Psoas muscle (tissue), 8 donors: ENCODE measurements around the gene CDK5R2. TPM values are rescaled to one million over a fixed set of nuclear protein-coding genes. Genes with fewer than 3 reads are reported as not detected.
A peak's percentile ranks its signal among the peaks of the same experiment; 100 is the strongest.

Source experiments
- ATAC-seq, 4 donors: fragments of 200-7000 bp; cut with Tn5 transposase; one replicate each; pipeline ENCODE4 v1.9.1; 2020; ENCODE audit warnings: moderate library complexity in 3 of 4, mild to moderate bottlenecking in 2 of 4
- DNase-seq, 2 donors: peaks; one replicate each; pipeline ENCODE4 v3.0.0-alpha.2; 2020
- H3K27ac ChIP-seq: fragments of 200-600 bp; one replicate; pipeline ENCODE4 v1.8.0; 2022
- H3K27me3 ChIP-seq, 3 donors: fragments of 200-600 bp in 1 of 3; one replicate each; pipeline versions ENCODE4 v1.6.1 to v1.8.0; 2013 to 2022; ENCODE audit warnings: low read length in 2 of 3, mild to moderate bottlenecking in 2 of 3, moderate library complexity in 1 of 3; ENCODE audit not compliant: insufficient read depth in 3 of 3
- H3K36me3 ChIP-seq, 2 donors: fragments of 200-600 bp in 1 of 2; one replicate each; pipeline versions ENCODE4 v1.6.1 to v1.8.0; 2013 to 2022; ENCODE audit warnings: low read depth in 1 of 2, mild to moderate bottlenecking in 1 of 2, moderate library complexity in 1 of 2; ENCODE audit not compliant: insufficient read depth in 1 of 2
- H3K4me1 ChIP-seq: fragments of 200-600 bp; one replicate; pipeline ENCODE4 v1.8.0; 2022
- H3K4me3 ChIP-seq: fragments of 200-600 bp; one replicate; pipeline ENCODE4 v1.8.0; 2022; ENCODE audit warnings: mild to moderate bottlenecking
- H3K9me3 ChIP-seq: fragments of 200-600 bp; one replicate; pipeline ENCODE4 v1.8.0; 2022
- CTCF ChIP-seq: fragments of 200-600 bp; IDR thresholded peaks from one replicate; pipeline ENCODE4 v1.8.0; 2022; ENCODE audit warnings: antibody characterized with exemption
- WGBS, 3 donors: extraction: QIAGEN DNeasy Blood & Tissue Kit; methylation state at CpG; one replicate each; pipeline versions ENCODE4 v1.1.6 to v1.1.7; 2013; 5-methylcytosine and 5-hydroxymethylcytosine counted together
- intact Hi-C, 2 donors: fragments of 100-400 bp; cut with DNase I; formaldehyde crosslinking; loops; one replicate each; pipeline versions ENCODE4 v1.11.0 to v1.14.2; 2022
- polyA plus RNA-seq, 3 donors: library from polyadenylated mRNA; stranded (reverse); fragments of 200-250 nt; gene quantifications; one replicate each; pipeline ENCODE4 v1.2.3, GENCODE V29; 2013
- total RNA-seq, 4 donors: library from RNA; stranded (reverse); fragmentation: NEBNext Ultra II Directional in 2 of 4; extraction: Animal tissue kit (Norgen Biotek cat#: 25700) in 2 of 4; gene quantifications; one replicate each; pipeline versions ENCODE4 v1.2.1 to v1.2.4, GENCODE V29; 2021 to 2023
- donor health status: healthy with polysubstance abuse.
- donor health status: DM: no; HTN: no; CAD: no; lungs with moderate emphysema.
- donor health status: Bipolar disorder and iron deficiency.
- donor health status: healthy.
- donor health status: DM: yes; HTN: yes; CAD: no.
- donor health status: DM: no; HTN: no; CAD: no.
- donor health status: DM: no; HTN: no; CAD: no.
- donor health status: DM: yes; HTN: yes; CAD: no.

The CDK5R2 gene
- total and polyA plus RNA-seq, 7 donors: 0.03 TPM; not detected in 6

GRCh38 chr2:218979846-218980734 lies 20.6 kb downstream of the CDK5R2 start:
- no peak overlapping the region for H3K27ac ChIP-seq
- WGBS, 3 donors: 1 to 3% (median 3%) methylated on average over 35 to 39 of the region's 39 CpGs
- DNase-seq (peak; percentile 85 to 90), ATAC-seq (peak; percentile 80 to 94 (median 93))
- peaks cover 15% of the 10 kb centered on the region for H3K4me1 ChIP-seq
- TF ChIP-seq CTCF: peak; percentile 87
- intact Hi-C loops: loop anchor here in 1 of 2 donors (5.0 kb wide), 1 partner anchor 123 kb away; the partner anchor contains the start of gene WNT6
- H3K9me3 ChIP-seq: no peaks in the 10 kb centered on the region
- no peaks in the 10 kb centered on the region for H3K36me3 ChIP-seq
- H3K27me3 ChIP-seq: peaks cover 2 to 98% (median 29%) of the 10 kb centered on the region in 3 donors
- peak overlapping the region; percentile 34 for H3K4me3 ChIP-seq

GRCh38 chr2:218980735-218981389 lies 21.4 kb downstream of the CDK5R2 start:
- DNase-seq (peak in 1 of 2 donors; percentile 42), ATAC-seq (no peak)
- TF ChIP-seq CTCF: no peak
- Histone ChIP-seq H3K9me3 (no peaks in the 10 kb centered on the region), H3K27ac (no peak overlapping the region), H3K36me3 (no peaks in the 10 kb centered on the region), H3K27me3 (peaks cover 2 to 98% (median 34%) of the 10 kb centered on the region in 3 donors), H3K4me3 (peak overlapping the region; percentile 43), H3K4me1 (peaks cover 15% of the 10 kb centered on the region)
- WGBS, 3 donors: 7 to 14% (median 7%) methylated on average over 23 to 26 of the region's 26 CpGs
- intact Hi-C loops: loop anchor here in 1 of 2 donors (5.0 kb wide), 1 partner anchor 124 kb away; the partner anchor contains the start of gene WNT6

GRCh38 chr2:218981390-218981880 lies 22.0 kb downstream of the CDK5R2 start:
- TF ChIP-seq CTCF: no peak
- Histone ChIP-seq H3K9me3 (no peaks in the 10 kb centered on the region), H3K36me3 (no peaks in the 10 kb centered on the region), H3K27me3 (peaks cover 2 to 98% (median 35%) of the 10 kb centered on the region in 3 donors), H3K4me3 (peak overlapping the region; percentile 43), H3K27ac (no peak overlapping the region), H3K4me1 (peaks cover 15% of the 10 kb centered on the region)
- DNase-seq (peak in 1 of 2 donors; percentile 46), ATAC-seq (no peak)
- 2% methylated on average over 22 to 46 of the region's 46 CpGs for WGBS, 3 donors
- intact Hi-C loops: loop anchor here in 1 of 2 donors (5.0 kb wide), 1 partner anchor 124 kb away; the partner anchor contains the start of gene WNT6

- peak; percentile 35 to 65 (median 42) for ATAC-seq
- H3K4me3 ChIP-seq: peak overlapping the region; percentile 43
Measured at GRCh38 chr2:218981881-218982585, 22.6 kb downstream of the CDK5R2 start.

More at GRCh38 chr2:218981881-218982585, 22.6 kb downstream of the CDK5R2 start:
- peak in 1 of 2 donors; percentile 59 for DNase-seq
- no peak for TF ChIP-seq CTCF
- Histone ChIP-seq H3K27me3 (peaks cover 0 to 98% (median 40%) of the 10 kb centered on the region in 3 donors), H3K9me3 (no peaks in the 10 kb centered on the region), H3K36me3 (no peaks in the 10 kb centered on the region), H3K27ac (no peak overlapping the region), H3K4me1 (peaks cover 15% of the 10 kb centered on the region)
- intact Hi-C loops: loop anchor here in 1 of 2 donors (5.0 kb wide), 1 partner anchor 125 kb away; the partner anchor contains the start of gene WNT6
- 0 to 1% (median 1%) methylated on average over 46 to 69 of the region's 69 CpGs for WGBS, 3 donors
